Stimulated activated effector memory CD8-positive, alpha-beta T cell treated with anti-CD3 and anti-CD28 coated beads, Interleukin-12 subunit alpha, Interleukin-12 subunit beta, amount 100 ng/mL, for 72 hours (primary cell): ENCODE results near the gene IFIH1.

Experiments used
- ATAC-seq: fragments of 150-1000 bp; cut with Tn5 transposase; 2 replicates; pipeline ENCODE4 v1.10.0; 2021
- DNase-seq, 2 donors: peaks; one replicate each; pipeline ENCODE4 v3.0.0; 2021 to 2022; ENCODE audit warnings: low spot score in 2 of 2
- H3K27ac Mint-ChIP-seq: one replicate; pipeline ENCODE4 v1.8.0; 2022; ENCODE audit warnings: mild to moderate bottlenecking, mixed read lengths
- H3K36me3 Mint-ChIP-seq: one replicate; pipeline ENCODE4 v1.8.0; 2022; ENCODE audit warnings: mild to moderate bottlenecking, mixed read lengths
- H3K4me1 Mint-ChIP-seq: one replicate; pipeline ENCODE4 v1.8.0; 2022; ENCODE audit warnings: mixed read lengths
- H3K4me3 Mint-ChIP-seq: one replicate; pipeline ENCODE4 v1.8.0; 2022; ENCODE audit warnings: mild to moderate bottlenecking, mixed read lengths
- H3K9me3 Mint-ChIP-seq: one replicate; pipeline ENCODE4 v1.8.0; 2022; ENCODE audit warnings: mixed read lengths

IFIH1 gene

DNA sequence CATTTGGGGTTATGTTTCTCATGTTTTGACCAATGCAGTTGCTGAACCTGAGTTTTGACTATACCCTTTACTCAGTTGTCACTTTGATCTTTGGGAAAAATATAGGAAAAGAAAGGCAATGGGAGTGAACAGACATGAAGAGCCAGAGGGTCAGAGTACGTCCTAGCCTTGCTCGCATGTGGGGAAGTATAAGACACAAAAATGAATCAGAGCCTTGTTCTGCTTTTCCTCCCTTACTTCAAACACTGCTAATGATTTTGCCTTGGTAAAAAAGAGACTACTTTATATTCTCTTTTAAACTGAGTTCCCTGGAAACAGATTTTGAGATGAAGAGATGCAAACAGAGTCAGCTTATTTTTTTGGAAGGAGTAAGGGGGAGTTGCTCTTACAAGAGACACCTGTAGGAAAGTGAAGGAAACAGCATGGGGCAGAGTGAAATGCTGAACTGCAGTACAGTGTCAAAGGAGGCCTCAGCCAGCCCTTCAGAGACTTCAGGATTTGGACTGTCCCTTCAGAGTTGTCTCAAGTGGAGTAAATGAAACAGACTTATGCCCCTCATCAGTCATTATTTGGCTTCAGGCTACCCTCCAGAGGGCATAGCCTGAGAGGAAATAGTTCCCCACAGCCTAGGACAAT is 64.1 kb downstream of the IFIH1 start:
- Mint-ChIP-seq H3K36me3 (no peaks in the 10 kb centered on the region), H3K4me1 (no peaks in the 10 kb centered on the region), H3K27ac (no peak overlapping the region), H3K9me3 (no peaks in the 10 kb centered on the region), H3K4me3 (no peak overlapping the region)
- DNase-seq = no peak
- ATAC-seq = peak; percentile 37

DNA sequence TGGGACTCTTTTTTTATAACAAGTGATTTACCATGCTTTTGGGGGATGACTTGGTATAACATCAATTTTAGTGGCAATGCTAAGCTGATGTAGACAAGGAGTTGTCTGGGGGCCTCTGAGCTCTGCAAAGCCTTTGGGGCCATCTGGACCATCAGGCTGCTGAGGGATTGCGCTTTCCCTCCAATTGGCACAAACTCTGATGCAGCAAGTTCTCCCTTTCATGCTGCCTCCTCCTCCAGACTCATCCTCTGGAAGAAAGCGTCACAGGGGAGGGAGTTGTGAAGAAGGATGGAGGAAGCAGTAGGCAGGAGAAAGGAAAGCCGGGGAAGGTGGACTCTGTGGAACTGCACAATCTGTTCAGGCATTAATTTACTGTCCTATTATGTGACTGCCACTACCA is 65.0 kb downstream of the IFIH1 start:
- H3K36me3 Mint-ChIP-seq = no peaks in the 10 kb centered on the region
- no peak overlapping the region for H3K4me3 Mint-ChIP-seq
- no peak for DNase-seq
- no peak overlapping the region for H3K27ac Mint-ChIP-seq
- no peaks in the 10 kb centered on the region for H3K9me3 Mint-ChIP-seq
- H3K4me1 Mint-ChIP-seq = no peaks in the 10 kb centered on the region
- no peak for ATAC-seq

DNA sequence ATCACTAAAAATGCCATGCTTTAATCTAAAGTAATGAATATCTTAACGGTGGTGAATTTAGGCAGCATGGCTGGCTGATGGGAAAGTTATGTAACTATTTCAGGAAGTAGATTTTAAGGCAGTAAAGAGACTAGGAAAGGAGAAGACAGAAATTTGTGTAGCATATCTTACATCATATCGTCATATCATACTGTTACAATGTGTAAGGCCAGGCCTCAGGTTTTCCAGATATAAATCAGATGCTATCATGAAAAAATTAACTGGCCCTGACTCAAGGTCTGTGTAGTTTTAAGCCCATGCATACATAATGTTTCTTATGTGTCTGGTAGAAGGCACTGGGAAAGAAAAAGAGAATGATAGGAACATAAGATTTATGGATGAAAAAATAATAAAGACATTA is 66.3 kb downstream of the IFIH1 start:
- no peaks in the 10 kb centered on the region for H3K36me3 Mint-ChIP-seq
- ATAC-seq (no peak), DNase-seq (no peak)
- H3K4me3 Mint-ChIP-seq = no peak overlapping the region
- no peaks in the 10 kb centered on the region for H3K4me1 Mint-ChIP-seq
- no peak overlapping the region for H3K27ac Mint-ChIP-seq
- H3K9me3 Mint-ChIP-seq = no peaks in the 10 kb centered on the region

DNA sequence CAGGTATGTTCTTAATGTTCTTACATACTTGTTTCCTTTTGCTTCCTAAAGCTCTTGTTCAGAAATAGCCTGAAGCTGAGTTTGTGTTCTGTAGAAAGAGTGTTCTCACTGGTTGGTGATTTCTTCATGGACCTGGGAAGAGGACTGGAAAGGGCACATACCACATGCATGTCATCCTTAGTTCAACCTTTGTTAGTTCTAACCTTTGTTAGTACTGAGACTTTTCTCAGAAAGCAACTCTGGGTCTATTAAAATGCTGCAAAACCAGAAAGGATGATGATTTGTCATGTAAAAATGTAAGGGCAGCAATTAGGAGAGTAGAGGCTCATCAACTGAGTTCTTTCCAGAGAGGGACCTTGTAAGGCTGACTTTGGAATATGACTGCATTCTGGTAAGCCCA is 72.7 kb downstream of the IFIH1 start:
- Mint-ChIP-seq H3K4me3 (no peak overlapping the region), H3K9me3 (no peaks in the 10 kb centered on the region), H3K4me1 (no peaks in the 10 kb centered on the region), H3K36me3 (no peaks in the 10 kb centered on the region), H3K27ac (no peak overlapping the region)
- ATAC-seq (no peak), DNase-seq (no peak)

DNA sequence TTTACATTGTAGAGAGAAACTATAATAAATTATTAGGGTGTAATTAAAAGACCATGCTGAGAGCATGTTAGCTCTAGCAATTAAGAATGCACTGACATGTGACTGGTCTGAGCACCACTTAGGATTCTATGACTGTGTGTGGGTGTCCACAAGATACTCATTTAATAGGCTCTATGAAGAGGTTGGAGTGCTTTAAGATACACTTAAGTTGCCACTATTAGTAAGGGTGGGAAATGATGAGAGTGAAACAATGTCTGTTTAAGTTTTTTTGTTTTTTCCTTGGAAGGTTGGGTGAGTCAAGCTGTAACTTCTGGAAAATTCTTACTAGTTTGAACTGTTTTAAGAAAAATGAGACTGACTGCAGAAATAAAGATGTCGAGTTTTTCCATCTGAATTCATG is 73.4 kb downstream of the IFIH1 start:
- no peaks in the 10 kb centered on the region for H3K4me1 Mint-ChIP-seq
- no peak overlapping the region for H3K27ac Mint-ChIP-seq
- no peak for ATAC-seq
- no peaks in the 10 kb centered on the region for H3K36me3 Mint-ChIP-seq
- no peak for DNase-seq
- no peak overlapping the region for H3K4me3 Mint-ChIP-seq
- H3K9me3 Mint-ChIP-seq = no peaks in the 10 kb centered on the region

DNA sequence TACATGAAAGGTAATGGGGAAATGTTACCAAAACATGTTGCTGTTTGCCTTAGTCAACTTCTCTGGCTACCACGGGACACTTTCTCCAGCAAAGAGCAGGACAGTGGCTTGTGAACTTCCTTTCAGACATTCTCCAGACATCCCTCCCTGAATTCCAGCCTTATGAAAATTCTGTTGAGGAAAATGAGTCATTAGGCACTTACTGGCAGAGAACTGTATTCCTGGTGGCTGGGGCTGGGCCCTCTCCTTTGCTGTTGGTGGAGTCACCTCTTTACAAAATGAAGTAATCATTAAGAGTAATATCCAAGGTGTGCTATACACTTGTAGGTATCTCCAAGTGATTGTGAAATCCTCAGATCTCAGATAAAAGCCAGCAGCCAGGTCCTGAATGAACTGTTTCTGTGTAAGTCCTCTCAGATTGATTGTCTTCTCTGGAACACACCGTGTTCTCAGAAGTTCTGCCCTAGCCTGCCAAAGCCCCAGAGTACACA is 73.9 kb downstream of the IFIH1 start:
- DNase-seq = no peak
- no peaks in the 10 kb centered on the region for H3K4me1 Mint-ChIP-seq
- H3K36me3 Mint-ChIP-seq = no peaks in the 10 kb centered on the region

DNA sequence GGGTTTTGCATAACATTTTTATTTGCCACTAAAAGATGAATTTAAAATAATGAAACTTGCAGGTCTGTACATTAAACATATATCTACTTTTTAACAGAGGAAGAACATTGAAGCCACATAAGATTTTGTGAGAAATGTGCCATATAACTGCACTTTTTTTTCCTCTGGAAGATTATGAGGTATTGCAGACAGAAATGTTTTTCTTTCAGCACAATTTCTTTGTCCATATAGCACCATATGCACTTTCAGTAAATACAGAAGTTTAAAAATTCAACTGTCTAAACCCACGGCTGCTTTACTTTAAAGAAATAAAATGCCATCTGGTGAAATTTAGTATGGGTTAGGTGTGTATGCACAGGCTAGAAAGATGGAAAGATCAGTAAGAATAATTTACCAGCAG is 74.8 kb downstream of the IFIH1 start:
- ATAC-seq = no peak
- no peak for DNase-seq
- Mint-ChIP-seq H3K4me3 (no peak overlapping the region), H3K36me3 (no peaks in the 10 kb centered on the region), H3K4me1 (no peaks in the 10 kb centered on the region), H3K9me3 (no peaks in the 10 kb centered on the region), H3K27ac (no peak overlapping the region)

More for the DNA sequence above, 73.9 kb downstream of the IFIH1 start:
- Mint-ChIP-seq H3K9me3 (no peaks in the 10 kb centered on the region), H3K4me3 (no peak overlapping the region), H3K27ac (no peak overlapping the region)
- no peak for ATAC-seq

DNA sequence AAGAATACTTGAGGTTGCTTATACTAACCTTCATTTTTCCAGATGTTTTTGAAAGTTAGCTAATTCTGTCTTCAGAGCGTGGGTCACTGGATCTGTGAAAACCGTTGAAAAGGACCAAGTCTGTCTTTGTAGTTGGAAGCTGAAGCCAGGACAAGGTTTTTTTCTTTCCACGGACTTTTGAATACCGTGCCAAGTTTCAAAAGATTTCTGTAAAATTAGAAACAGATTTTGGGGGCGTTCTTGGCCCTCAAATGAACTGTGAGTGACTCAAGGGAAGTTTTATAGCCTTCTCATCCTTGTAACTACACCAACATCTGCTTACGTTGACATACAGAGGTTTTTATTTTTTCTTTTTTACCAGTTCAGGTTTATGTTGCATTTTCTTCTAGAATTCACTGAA is 75.2 kb downstream of the IFIH1 start, which contains the start of gene FAP:
Gene FAP (minus strand): TSS at position 152 of the 400 bp plus-strand sequence. CDS start 118 bp downstream, at position 34.
- no peak within 1 kb of the TSS for H3K4me3 Mint-ChIP-seq
- ATAC-seq (no peak), DNase-seq (no peak)
- H3K27ac Mint-ChIP-seq = no peak within 1 kb of the TSS
- H3K4me1 Mint-ChIP-seq = no peaks in the 10 kb centered on the region
- H3K36me3 Mint-ChIP-seq = no peaks in the 10 kb centered on the region
- no peaks in the 10 kb centered on the region for H3K9me3 Mint-ChIP-seq

DNA sequence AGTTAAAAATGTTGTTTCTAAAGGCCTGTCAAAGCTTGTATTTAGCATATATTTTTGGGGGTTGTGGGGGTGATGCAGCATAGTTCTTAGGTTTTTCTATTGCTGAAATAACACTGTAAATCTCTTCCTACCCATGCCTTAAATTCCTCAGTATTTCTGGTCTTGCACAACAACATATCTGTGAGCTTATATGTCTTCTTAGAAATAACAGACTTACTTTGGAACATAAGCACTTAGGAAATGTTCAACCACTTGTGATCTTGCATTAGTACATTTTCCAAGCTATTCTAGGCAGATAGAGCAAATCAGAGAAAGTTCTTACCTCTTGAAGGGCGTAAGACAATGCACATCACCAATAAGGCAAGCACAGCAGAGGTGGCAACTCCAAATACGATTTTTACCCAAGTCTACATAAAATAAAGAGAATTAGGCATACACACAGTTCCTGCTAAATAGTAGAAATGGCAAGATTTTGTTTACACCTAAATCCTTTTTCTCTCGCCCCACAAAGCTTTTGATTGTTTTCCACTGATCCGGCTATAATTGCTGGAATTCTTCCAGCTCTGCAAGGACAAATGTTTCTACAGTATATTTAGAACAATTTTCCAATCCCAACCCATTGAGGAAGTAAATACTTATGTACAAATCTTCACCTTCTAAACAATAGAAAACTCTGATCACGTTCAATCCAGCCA is 75.8 kb downstream of the IFIH1 start:
- H3K4me3 Mint-ChIP-seq = no peak overlapping the region
- no peak for ATAC-seq
- no peak overlapping the region for H3K27ac Mint-ChIP-seq
- DNase-seq = no peak
- H3K36me3 Mint-ChIP-seq = no peaks in the 10 kb centered on the region
- H3K4me1 Mint-ChIP-seq = no peaks in the 10 kb centered on the region
- H3K9me3 Mint-ChIP-seq = no peaks in the 10 kb centered on the region

DNA sequence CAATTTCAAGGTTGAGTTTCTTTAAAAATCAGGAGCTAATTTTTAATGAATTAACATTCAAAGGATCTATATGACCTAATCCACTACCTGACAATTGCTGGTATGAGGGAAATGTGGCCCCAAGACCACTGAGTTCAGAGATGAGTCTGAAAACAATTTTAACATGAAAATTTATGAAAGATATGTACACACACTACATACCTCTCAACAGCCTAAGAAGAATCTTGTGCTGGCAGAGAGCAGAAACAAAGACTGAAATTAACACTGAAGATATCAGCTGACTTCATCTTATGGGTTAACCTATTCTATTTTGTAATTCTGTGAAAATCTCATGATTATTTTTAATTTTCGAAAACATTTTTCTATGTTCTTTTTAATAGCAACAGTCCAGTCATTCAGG is 76.9 kb downstream of the IFIH1 start:
- Mint-ChIP-seq H3K4me3 (no peak overlapping the region), H3K36me3 (no peaks in the 10 kb centered on the region), H3K27ac (no peak overlapping the region), H3K4me1 (no peaks in the 10 kb centered on the region), H3K9me3 (no peaks in the 10 kb centered on the region)
- ATAC-seq = no peak
- DNase-seq = no peak

DNA sequence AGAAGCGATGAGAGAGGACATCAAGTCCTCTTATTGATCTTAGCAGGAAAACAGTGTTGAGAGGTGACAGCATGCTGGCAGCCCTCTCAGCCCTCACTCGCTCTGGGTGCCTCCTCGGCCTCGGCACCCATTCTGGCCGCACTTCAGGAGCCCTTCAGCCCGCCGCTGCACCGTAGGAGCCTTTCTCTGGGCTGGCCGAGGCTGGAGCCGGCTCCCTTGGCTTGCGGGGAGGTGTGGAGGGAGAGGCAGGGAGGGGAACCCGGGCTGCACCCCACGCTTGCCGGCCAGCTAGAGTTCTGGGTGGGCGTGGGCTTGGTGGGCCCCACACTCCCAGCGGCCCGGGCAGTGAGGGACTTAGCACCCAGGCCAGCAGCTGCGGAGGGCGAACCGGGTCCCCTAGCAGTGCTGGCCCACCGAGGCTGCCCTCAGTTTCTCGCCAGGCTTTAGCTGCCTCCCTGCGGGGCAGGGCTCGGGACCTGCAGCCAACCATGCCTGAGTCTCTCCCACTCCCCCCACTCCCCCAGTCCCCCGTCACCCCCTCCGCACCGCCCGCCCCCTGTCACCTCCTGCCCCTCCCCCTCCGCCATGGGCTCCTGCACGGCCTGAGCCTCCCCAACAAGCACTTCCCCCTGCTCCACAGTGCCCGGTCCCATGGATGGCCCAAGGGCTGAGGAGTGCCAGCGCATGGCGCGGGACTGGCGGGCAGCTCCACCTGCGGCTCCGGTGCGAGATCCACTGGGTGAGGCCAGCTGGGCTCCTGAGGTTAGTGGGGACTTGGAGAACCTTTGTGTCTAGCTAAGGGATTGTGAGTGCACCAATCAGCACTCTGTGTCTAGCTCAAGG is 83.6 kb downstream of the IFIH1 start:
- no peak overlapping the region for H3K4me3 Mint-ChIP-seq
- ATAC-seq (no peak), DNase-seq (no peak)
- no peak overlapping the region for H3K27ac Mint-ChIP-seq
- no peaks in the 10 kb centered on the region for H3K36me3 Mint-ChIP-seq
- H3K9me3 Mint-ChIP-seq = peaks cover 3% of the 10 kb centered on the region
- H3K4me1 Mint-ChIP-seq = no peaks in the 10 kb centered on the region

DNA sequence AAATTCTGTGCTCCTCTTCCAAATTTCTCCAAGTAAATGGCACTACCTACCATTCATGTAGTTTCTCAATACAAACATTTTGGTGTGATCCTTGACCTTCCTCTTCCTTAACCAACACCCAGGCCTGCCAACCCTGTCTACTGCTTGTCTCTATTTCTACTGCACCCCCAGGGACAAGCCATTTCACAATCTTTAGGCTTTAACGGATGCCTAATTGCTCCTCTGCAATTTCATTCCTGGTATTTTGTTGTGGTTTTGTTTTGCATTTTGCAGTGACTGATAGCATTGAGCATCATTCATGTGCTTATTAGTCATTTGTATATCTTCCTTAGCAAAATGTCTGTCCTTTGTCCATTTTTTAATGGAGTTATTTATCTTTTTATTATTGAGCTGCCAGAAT is 85.3 kb downstream of the IFIH1 start:
- Mint-ChIP-seq H3K4me3 (no peak overlapping the region), H3K36me3 (no peaks in the 10 kb centered on the region), H3K4me1 (no peaks in the 10 kb centered on the region), H3K9me3 (peaks cover 3% of the 10 kb centered on the region), H3K27ac (no peak overlapping the region)
- ATAC-seq (no peak), DNase-seq (no peak)

DNA sequence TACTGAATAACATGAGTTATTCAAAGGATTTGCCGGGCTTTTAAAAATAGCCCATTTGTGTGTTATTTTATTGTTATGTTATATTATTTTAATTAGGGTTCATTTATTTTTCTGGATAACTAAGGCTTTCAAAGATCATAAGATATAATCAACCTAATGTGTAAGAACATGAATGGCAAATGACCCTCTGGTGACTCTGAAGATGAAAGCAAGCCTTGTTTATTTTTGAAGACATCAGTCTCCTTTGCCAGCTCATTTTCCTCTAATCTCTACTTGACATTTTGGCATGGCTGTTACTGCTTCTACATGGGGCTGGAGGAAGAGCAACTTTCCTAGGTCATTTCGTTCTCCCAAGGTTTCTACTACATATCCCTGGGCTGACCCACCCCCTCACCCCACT is 85.8 kb downstream of the IFIH1 start:
- H3K27ac Mint-ChIP-seq = no peak overlapping the region
- no peak for ATAC-seq
- H3K4me1 Mint-ChIP-seq = no peaks in the 10 kb centered on the region
- H3K36me3 Mint-ChIP-seq = no peaks in the 10 kb centered on the region
- no peak for DNase-seq
- H3K9me3 Mint-ChIP-seq = peaks cover 3% of the 10 kb centered on the region
- H3K4me3 Mint-ChIP-seq = no peak overlapping the region

DNA sequence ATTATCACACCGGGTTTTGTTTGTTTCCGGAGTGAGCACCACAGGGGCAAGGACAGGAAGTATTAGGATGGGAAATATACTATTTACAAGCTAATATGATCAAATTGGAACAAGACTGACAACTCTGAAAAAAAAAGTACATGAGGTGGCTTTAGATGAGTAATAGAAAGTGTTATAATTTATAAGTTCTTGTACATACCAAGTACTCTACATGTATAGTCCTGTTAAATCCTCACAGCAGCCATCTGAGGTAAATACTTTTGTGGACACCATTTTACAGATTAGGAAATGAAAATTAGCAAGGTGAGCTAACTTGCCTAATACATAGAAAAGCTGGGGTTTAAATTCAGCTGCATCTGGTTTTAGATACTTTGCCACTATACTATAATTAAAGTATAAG is 86.5 kb downstream of the IFIH1 start:
- no peaks in the 10 kb centered on the region for H3K36me3 Mint-ChIP-seq
- H3K4me3 Mint-ChIP-seq = no peak overlapping the region
- H3K4me1 Mint-ChIP-seq = no peaks in the 10 kb centered on the region
- DNase-seq = no peak
- no peak overlapping the region for H3K27ac Mint-ChIP-seq
- H3K9me3 Mint-ChIP-seq = peaks cover 3% of the 10 kb centered on the region
- no peak for ATAC-seq

DNA sequence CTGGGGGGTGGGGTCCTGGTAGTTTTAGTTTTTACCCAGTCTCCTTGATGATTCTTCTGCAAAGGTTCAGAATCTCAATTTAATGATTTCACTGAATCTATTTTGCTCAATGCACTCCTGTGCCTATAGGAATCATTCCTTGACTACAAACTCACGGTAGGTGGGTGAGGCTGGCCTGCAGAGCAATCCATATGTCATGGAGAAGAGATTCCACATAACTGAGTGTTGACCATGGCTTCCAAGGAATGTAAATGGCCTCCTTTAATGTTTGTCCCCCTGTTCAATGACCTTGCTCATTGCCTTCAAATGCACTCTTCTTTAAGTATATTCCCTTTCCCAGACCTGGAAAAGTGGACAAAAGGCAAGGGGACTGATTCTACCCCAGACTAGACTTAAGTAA is 87.7 kb downstream of the IFIH1 start:
- DNase-seq (no peak), ATAC-seq (no peak)
- no peak overlapping the region for H3K4me3 Mint-ChIP-seq
- no peaks in the 10 kb centered on the region for H3K4me1 Mint-ChIP-seq
- H3K27ac Mint-ChIP-seq = no peak overlapping the region
- H3K36me3 Mint-ChIP-seq = no peaks in the 10 kb centered on the region
- H3K9me3 Mint-ChIP-seq = peaks cover 2% of the 10 kb centered on the region

DNA sequence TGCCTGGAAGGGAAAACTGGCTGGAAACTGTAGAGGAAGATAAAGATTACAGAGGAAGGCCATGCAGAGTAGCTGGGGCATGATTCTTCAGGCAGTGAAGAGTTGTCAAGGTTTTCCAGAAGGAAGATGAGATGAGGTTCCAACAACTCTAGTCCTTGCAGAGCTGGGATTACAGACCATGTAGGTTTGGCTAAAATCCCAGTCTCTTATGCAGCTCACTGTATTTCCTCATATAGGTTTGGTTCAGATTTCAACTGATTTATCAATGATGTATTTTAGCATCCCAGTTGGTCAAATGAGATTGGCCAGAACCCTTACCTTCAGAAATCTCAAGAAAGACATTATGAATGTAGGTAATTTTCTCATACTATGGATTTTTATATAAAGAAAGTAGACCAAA is 91.6 kb downstream of the IFIH1 start:
- Mint-ChIP-seq H3K4me3 (no peak overlapping the region), H3K27ac (no peak overlapping the region), H3K36me3 (no peaks in the 10 kb centered on the region), H3K4me1 (no peaks in the 10 kb centered on the region), H3K9me3 (no peaks in the 10 kb centered on the region)
- ATAC-seq (no peak), DNase-seq (no peak)
